Measurements from ENCODE around the gene TRAK1.

The TRAK1 gene

GRCh38 chr3:42123824-42124658 lies 32.9 kb downstream of the TRAK1 start:
- DNase-seq (ENCODE audit: low read depth in 2 of 2) = no peak

- DNase-seq (ENCODE audit: low read depth in 2 of 2) = no peak
These were observed 36.1 kb downstream of the TRAK1 start for GRCh38 chr3:42127226-42127625.

GRCh38 chr3:42128526-42128925 lies 37.4 kb downstream of the TRAK1 start:
- DNase-seq (ENCODE audit: low read depth in 2 of 2) = no peak

GRCh38 chr3:42129014-42129953 lies 38.1 kb downstream of the TRAK1 start:
- DNase-seq (ENCODE audit: low read depth in 2 of 2) = no peak

GRCh38 chr3:42130007-42130328 lies 38.8 kb downstream of the TRAK1 start:
- no peak for DNase-seq (ENCODE audit: low read depth in 2 of 2)

GRCh38 chr3:42130329-42131070 lies 39.3 kb downstream of the TRAK1 start:
- no peak for DNase-seq (ENCODE audit: low read depth in 2 of 2)

GRCh38 chr3:42133500-42134298 lies 42.5 kb downstream of the TRAK1 start:
- no peak for DNase-seq (ENCODE audit: low read depth in 2 of 2)

- DNase-seq (ENCODE audit: low read depth in 2 of 2) = no peak
These were observed 43.8 kb downstream of the TRAK1 start for GRCh38 chr3:42134867-42135464.

- no peak for DNase-seq (ENCODE audit: low read depth in 2 of 2)
These were observed 48.7 kb downstream of the TRAK1 start for GRCh38 chr3:42139621-42140453.

GRCh38 chr3:42140665-42141203 lies 49.6 kb downstream of the TRAK1 start:
- DNase-seq (ENCODE audit: low read depth in 2 of 2) = no peak

GRCh38 chr3:42143440-42143839 lies 52.3 kb downstream of the TRAK1 start:
- DNase-seq (ENCODE audit: low read depth in 2 of 2) = no peak

- no peak for DNase-seq (ENCODE audit: low read depth in 2 of 2)
These were observed 53.1 kb downstream of the TRAK1 start for GRCh38 chr3:42144209-42144608.

GRCh38 chr3:42148086-42148848 lies 57.1 kb downstream of the TRAK1 start:
- DNase-seq (ENCODE audit: low read depth in 2 of 2) = no peak

GRCh38 chr3:42148982-42149432 lies 57.9 kb downstream of the TRAK1 start:
- DNase-seq (ENCODE audit: low read depth in 2 of 2) = no peak

- no peak for DNase-seq (ENCODE audit: low read depth in 2 of 2)
These were observed 58.4 kb downstream of the TRAK1 start for GRCh38 chr3:42149532-42149931.

GRCh38 chr3:42149975-42150374 lies 58.8 kb downstream of the TRAK1 start:
- DNase-seq (ENCODE audit: low read depth in 2 of 2) = no peak

- no peak for DNase-seq (ENCODE audit: low read depth in 2 of 2)
These were observed 60.5 kb downstream of the TRAK1 start for GRCh38 chr3:42151596-42152168.

GRCh38 chr3:42152193-42152592 lies 61.0 kb downstream of the TRAK1 start:
- no peak for DNase-seq (ENCODE audit: low read depth in 2 of 2)

All from stimulated activated CD4-positive, alpha-beta T cell treated with anti-CD3 and anti-CD28 coated beads, Interleukin-1b, Interleukin-23, amount 100 ng/mL, for 4 hours (primary cell).